ENCODE measurements around the gene APOBEC3G.
"Not testable (repeated sequence)": the region's sequence is repeated elsewhere in the genome, so short reads cannot be mapped to it uniquely, and the experiment has no call there.

Gene APOBEC3G

GRCh38 chr22:39066442-39067276 is 10.4 kb upstream of the APOBEC3G start:
- in situ Hi-C loops (cut with HindIII; ENCODE audit: low sequenced_read_pairs) = not testable (repeated sequence)

- in situ Hi-C loops (cut with HindIII; ENCODE audit: low sequenced_read_pairs) = no loop called here
Measured at GRCh38 chr22:39068033-39068785, 8.9 kb upstream of the APOBEC3G start.

- in situ Hi-C loops (cut with HindIII; ENCODE audit: low sequenced_read_pairs) = no loop called here
Measured at GRCh38 chr22:39070186-39070585, 6.9 kb upstream of the APOBEC3G start.

- in situ Hi-C loops (cut with HindIII; ENCODE audit: low sequenced_read_pairs) = not testable (repeated sequence)
Measured at GRCh38 chr22:39072581-39072981, 4.5 kb upstream of the APOBEC3G start.

GRCh38 chr22:39073981-39074380 is 3.1 kb upstream of the APOBEC3G start:
- in situ Hi-C loops (cut with HindIII; ENCODE audit: low sequenced_read_pairs) = no loop called here

GRCh38 chr22:39076155-39077025 is 685 bp upstream of the APOBEC3G start:
- in situ Hi-C loops (cut with HindIII; ENCODE audit: low sequenced_read_pairs) = not testable (repeated sequence)

GRCh38 chr22:39077912-39078311 is 837 bp downstream of the APOBEC3G start:
- in situ Hi-C loops (cut with HindIII; ENCODE audit: low sequenced_read_pairs) = not testable (repeated sequence)

- in situ Hi-C loops (cut with HindIII; ENCODE audit: low sequenced_read_pairs) = no loop called here
Measured at GRCh38 chr22:39078329-39078728, 1.3 kb downstream of the APOBEC3G start.

- in situ Hi-C loops (cut with HindIII; ENCODE audit: low sequenced_read_pairs) = not testable (repeated sequence)
Measured at GRCh38 chr22:39079054-39079637, 2.1 kb downstream of the APOBEC3G start.

GRCh38 chr22:39080052-39080762 is 3.1 kb downstream of the APOBEC3G start:
- in situ Hi-C loops (cut with HindIII; ENCODE audit: low sequenced_read_pairs) = no loop called here

GRCh38 chr22:39081016-39081415 is 3.9 kb downstream of the APOBEC3G start:
- in situ Hi-C loops (cut with HindIII; ENCODE audit: low sequenced_read_pairs) = no loop called here

- in situ Hi-C loops (cut with HindIII; ENCODE audit: low sequenced_read_pairs) = no loop called here
Measured at GRCh38 chr22:39081598-39081997, 4.5 kb downstream of the APOBEC3G start.

GRCh38 chr22:39083212-39084165 is 6.4 kb downstream of the APOBEC3G start:
- in situ Hi-C loops (cut with HindIII; ENCODE audit: low sequenced_read_pairs) = no loop called here

GRCh38 chr22:39084666-39085065 is 7.6 kb downstream of the APOBEC3G start:
- in situ Hi-C loops (cut with HindIII; ENCODE audit: low sequenced_read_pairs) = no loop called here

- in situ Hi-C loops (cut with HindIII; ENCODE audit: low sequenced_read_pairs) = no loop called here
Measured at GRCh38 chr22:39087098-39087497, 10.0 kb downstream of the APOBEC3G start.

GRCh38 chr22:39087881-39088684 is 11.0 kb downstream of the APOBEC3G start:
- in situ Hi-C loops (cut with HindIII; ENCODE audit: low sequenced_read_pairs) = no loop called here

GRCh38 chr22:39088685-39089032 is 11.6 kb downstream of the APOBEC3G start:
- in situ Hi-C loops (cut with HindIII; ENCODE audit: low sequenced_read_pairs) = no loop called here

GRCh38 chr22:39089928-39090327 is 12.9 kb downstream of the APOBEC3G start:
- in situ Hi-C loops (cut with HindIII; ENCODE audit: low sequenced_read_pairs) = no loop called here
